ENCODE data around the gene FBP1.

GRCh38 chr9:94679587-94679986 lies 40.3 kb upstream of the FBP1 start:
- TF ChIP-seq, protein P1, sequence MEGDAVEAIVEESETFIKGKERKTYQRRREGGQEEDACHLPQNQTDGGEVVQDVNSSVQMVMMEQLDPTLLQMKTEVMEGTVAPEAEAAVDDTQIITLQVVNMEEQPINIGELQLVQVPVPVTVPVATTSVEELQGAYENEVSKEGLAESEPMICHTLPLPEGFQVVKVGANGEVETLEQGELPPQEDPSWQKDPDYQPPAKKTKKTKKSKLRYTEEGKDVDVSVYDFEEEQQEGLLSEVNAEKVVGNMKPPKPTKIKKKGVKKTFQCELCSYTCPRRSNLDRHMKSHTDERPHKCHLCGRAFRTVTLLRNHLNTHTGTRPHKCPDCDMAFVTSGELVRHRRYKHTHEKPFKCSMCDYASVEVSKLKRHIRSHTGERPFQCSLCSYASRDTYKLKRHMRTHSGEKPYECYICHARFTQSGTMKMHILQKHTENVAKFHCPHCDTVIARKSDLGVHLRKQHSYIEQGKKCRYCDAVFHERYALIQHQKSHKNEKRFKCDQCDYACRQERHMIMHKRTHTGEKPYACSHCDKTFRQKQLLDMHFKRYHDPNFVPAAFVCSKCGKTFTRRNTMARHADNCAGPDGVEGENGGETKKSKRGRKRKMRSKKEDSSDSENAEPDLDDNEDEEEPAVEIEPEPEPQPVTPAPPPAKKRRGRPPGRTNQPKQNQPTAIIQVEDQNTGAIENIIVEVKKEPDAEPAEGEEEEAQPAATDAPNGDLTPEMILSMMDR (conservative IDR thresholded peaks at IDR 0.05; ENCODE audit: low read depth, low read length), result no peak
- TF ChIP-seq EZH2phosphoT487 (IDR thresholded peaks at IDR 0.05; ENCODE audit: borderline replicate concordance, low read length), result no peak
